Loucy (cell line): ENCODE results near the gene FBXO47.
"Not testable (repeated sequence)": the region's sequence is repeated elsewhere in the genome, so short reads cannot be mapped to it uniquely, and the experiment has no call there.

Source experiments
- H2AFZ ChIP-seq: fragments of 200-600 bp; sonication (generic); 2 replicates; pipeline ENCODE4 v1.6.0; 2016; ENCODE audit warnings: antibody characterized with exemption, mild to moderate bottlenecking, low read length, moderate library complexity
- H3F3A ChIP-seq: fragments of 200-600 bp; 2 replicates; pipeline ENCODE4 v1.6.0; 2016; ENCODE audit warnings: antibody characterized with exemption, low read depth, mild to moderate bottlenecking
- H3K27me3 ChIP-seq: fragments of 200-600 bp; sonication (generic); 2 replicates; pipeline ENCODE4 v1.6.1; 2014; ENCODE audit warnings: low read length, mild to moderate bottlenecking; ENCODE audit not compliant: insufficient read depth, poor library complexity, severe bottlenecking
- H3K36me3 ChIP-seq: fragments of 200-600 bp; sonication (generic); 2 replicates; pipeline ENCODE4 v1.6.1; 2016; ENCODE audit warnings: low read length; ENCODE audit not compliant: insufficient read depth
- H3K4me1 ChIP-seq: fragments of 200-600 bp; sonication (generic); 2 replicates; pipeline ENCODE4 v1.5.1; 2014; ENCODE audit warnings: low read length, mild to moderate bottlenecking; ENCODE audit not compliant: insufficient read depth, poor library complexity, severe bottlenecking
- H3K4me2 ChIP-seq: fragments of 200-600 bp; sonication (generic); 2 replicates; pipeline ENCODE4 v1.6.0; 2014; ENCODE audit warnings: antibody characterized with exemption, low read length, low read depth, mild to moderate bottlenecking; ENCODE audit not compliant: poor library complexity, severe bottlenecking
- H3K4me3 ChIP-seq: fragments of 200-600 bp; sonication (generic); 2 replicates; pipeline ENCODE4 v1.5.1; 2014; ENCODE audit warnings: low read length, mild to moderate bottlenecking, mixed read lengths; ENCODE audit not compliant: poor library complexity, severe bottlenecking
- H3K79me2 ChIP-seq: fragments of 200-600 bp; sonication (generic); 2 replicates; pipeline ENCODE4 v1.6.1; 2014; ENCODE audit warnings: low read length; ENCODE audit not compliant: insufficient read depth
- H3K9ac ChIP-seq: fragments of 200-600 bp; sonication (generic); 2 replicates; pipeline ENCODE4 v1.6.0; 2014; ENCODE audit warnings: mild to moderate bottlenecking, low read depth, low read length, moderate library complexity; ENCODE audit not compliant: poor library complexity, severe bottlenecking
- H3K9me2 ChIP-seq: fragments of 200-600 bp; sonication (generic); replicated peaks from 2 replicates; pipeline ENCODE4 v1.6.1; 2016; ENCODE audit warnings: low read depth, low read length, mixed read lengths
- H3K9me3 ChIP-seq: fragments of 200-600 bp; sonication (generic); 2 replicates; pipeline ENCODE4 v1.6.1; 2014; ENCODE audit warnings: mild to moderate bottlenecking, antibody characterized with exemption, low read length, low read depth; ENCODE audit not compliant: insufficient read depth
- H4K20me1 ChIP-seq: fragments of 200-600 bp; sonication (generic); 2 replicates; pipeline ENCODE4 v1.6.0; 2014; ENCODE audit warnings: antibody characterized with exemption, low read length, mild to moderate bottlenecking; ENCODE audit not compliant: insufficient read depth, poor library complexity, severe bottlenecking
- CTCF ChIP-seq: fragments of 200-600 bp; sonication (generic); conservative IDR thresholded peaks from 2 replicates; pipeline ENCODE4 v1.5.1; 2014; ENCODE audit warnings: mild to moderate bottlenecking, antibody characterized with exemption, low read length
- EZH2phosphoT487 ChIP-seq: fragments of 200-600 bp; IDR thresholded peaks from 2 replicates; pipeline ENCODE4 v1.6.1; 2018; ENCODE audit warnings: antibody characterized with exemption, mild to moderate bottlenecking, moderate library complexity, borderline replicate concordance

FBXO47 gene

GRCh38 chr17:38978180-38978579 is 11.0 kb upstream of the FBXO47 start:
- H2AFZ ChIP-seq: no peak overlapping the region
- H3K4me1 ChIP-seq: peaks cover 4% of the 10 kb centered on the region
- H3K36me3 ChIP-seq: no peaks in the 10 kb centered on the region
- H3F3A ChIP-seq: peaks cover 2% of the 10 kb centered on the region; the same call in 1 of the 2 replicates
- TF ChIP-seq CTCF (no peak), EZH2phosphoT487 (no peak)
- H3K9me2 ChIP-seq: no peaks in the 10 kb centered on the region
- H4K20me1 ChIP-seq: no peaks in the 10 kb centered on the region
- no peak overlapping the region for H3K4me2 ChIP-seq
- no peaks in the 10 kb centered on the region for H3K27me3 ChIP-seq
- H3K79me2 ChIP-seq: no peaks in the 10 kb centered on the region
- H3K9ac ChIP-seq: no peak overlapping the region
- no peak overlapping the region for H3K4me3 ChIP-seq
- H3K9me3 ChIP-seq: no peaks in the 10 kb centered on the region

GRCh38 chr17:38976187-38976551 is 9.0 kb upstream of the FBXO47 start:
- not testable (repeated sequence) for H3K36me3 ChIP-seq, H2AFZ ChIP-seq, H3K4me1 ChIP-seq, H3K9me2 ChIP-seq, H3K27me3 ChIP-seq, H3K79me2 ChIP-seq, H4K20me1 ChIP-seq, H3K9me3 ChIP-seq, H3K4me3 ChIP-seq, H3F3A ChIP-seq, H3K9ac ChIP-seq
- H3K4me2 ChIP-seq: peak overlapping the region; percentile 40

GRCh38 chr17:38970804-38971203 is 3.6 kb upstream of the FBXO47 start:
- Histone ChIP-seq H4K20me1 (no peaks in the 10 kb centered on the region), H3K9ac (no peak overlapping the region), H3K9me3 (no peaks in the 10 kb centered on the region), H3K27me3 (no peaks in the 10 kb centered on the region), H3K36me3 (no peaks in the 10 kb centered on the region), H3K4me3 (no peak overlapping the region), H3K4me2 (no peak overlapping the region), H2AFZ (no peak overlapping the region), H3K79me2 (no peaks in the 10 kb centered on the region), H3K9me2 (no peaks in the 10 kb centered on the region), H3F3A (no peaks in the 10 kb centered on the region), H3K4me1 (no peaks in the 10 kb centered on the region)
- no peak for TF ChIP-seq CTCF
- TF ChIP-seq EZH2phosphoT487: no peak

- TF ChIP-seq CTCF (no peak), EZH2phosphoT487 (no peak)
- Histone ChIP-seq H3F3A (no peaks in the 10 kb centered on the region), H3K36me3 (no peaks in the 10 kb centered on the region), H4K20me1 (no peaks in the 10 kb centered on the region), H3K9me3 (no peaks in the 10 kb centered on the region), H3K9me2 (no peaks in the 10 kb centered on the region), H3K4me3 (no peak overlapping the region), H2AFZ (no peak overlapping the region), H3K4me2 (no peak overlapping the region), H3K4me1 (no peaks in the 10 kb centered on the region), H3K27me3 (no peaks in the 10 kb centered on the region), H3K79me2 (no peaks in the 10 kb centered on the region), H3K9ac (no peak overlapping the region)
Measured at GRCh38 chr17:38970128-38970527, 2.9 kb upstream of the FBXO47 start.
